HEK293 (cell line): ENCODE results near the gene MKLN1.
A peak's percentile ranks its signal among the peaks of the same experiment; 100 is the strongest.
"Not testable (repeated sequence)": the region's sequence is repeated elsewhere in the genome, so short reads cannot be mapped to it uniquely, and the experiment has no call there.

Experiments used
- CTCF ChIA-PET: fragments of 350-600 bp; formaldehyde crosslinking; extraction: SDS; loops from one replicate; lab custom pipeline; 2021; ENCODE audit warnings: antibody characterized with exemption; lab: Yijun Ruan, JAX
- POLR2A ChIA-PET: fragments of 300-600 bp; formaldehyde crosslinking; extraction: SDS; loops from one replicate; lab custom pipeline; 2020; ENCODE audit warnings: antibody characterized with exemption, inconsistent platforms; lab: Yijun Ruan, JAX
- H3K27ac ChIP-seq: fragments of 200-500 bp; sonication (Bioruptor generic); 2 replicates; pipeline ENCODE4 v1.5.1; 2014; ENCODE audit warnings: low read depth, low read length, control low read depth, inconsistent platforms; ENCODE audit errors: extremely low read depth
- H3K36me3 ChIP-seq, 2 experiments: fragments of 200-500 bp in 1 of 2; sonication (Bioruptor generic) in 1 of 2; 1 replicate in 1 of 2; 2 replicates in 1 of 2; pipeline ENCODE4 v1.5.1; 2014 to 2017; ENCODE audit warnings: inconsistent platforms in 2 of 2, low read length in 2 of 2; ENCODE audit not compliant: control insufficient read depth in 2 of 2, insufficient read depth in 1 of 2
- H3K4me1 ChIP-seq: fragments of 200-500 bp; sonication (Bioruptor generic); 2 replicates; pipeline ENCODE4 v1.5.1; 2014; ENCODE audit warnings: mild to moderate bottlenecking, low read length, inconsistent platforms; ENCODE audit not compliant: control insufficient read depth, insufficient read depth
- H3K4me3 ChIP-seq: 2 replicates; pipeline ENCODE4 v1.5.1; 2011; ENCODE audit warnings: low read depth, mild to moderate bottlenecking, control low read depth, low read length, moderate library complexity
- H3K9me3 ChIP-seq: fragments of 200-500 bp; sonication (Bioruptor generic); 2 replicates; pipeline ENCODE4 v1.5.1; 2014; ENCODE audit warnings: low read depth, low read length, inconsistent platforms; ENCODE audit not compliant: control insufficient read depth, insufficient read depth
- GFI1B ChIP-seq: fragments of 450-650 bp; formaldehyde crosslinking; IDR thresholded peaks from 2 replicates; pipeline ENCODE4 v1.5.1; 2016; ENCODE audit warnings: missing biosample characterization, missing genetic modification characterization
- GLIS1 ChIP-seq: fragments of 450-650 bp; formaldehyde crosslinking; IDR thresholded peaks from 2 replicates; pipeline ENCODE4 v1.5.1; 2016; ENCODE audit warnings: missing biosample characterization, missing genetic modification characterization
- REPIN1 ChIP-seq: fragments of 450-650 bp; formaldehyde crosslinking; IDR thresholded peaks from 2 replicates; pipeline ENCODE4 v1.5.1; 2017; ENCODE audit warnings: missing biosample characterization, missing genetic modification characterization, low read depth
- SP7 ChIP-seq: fragments of 450-650 bp; formaldehyde crosslinking; IDR thresholded peaks from 2 replicates; pipeline ENCODE4 v1.5.1; 2016; ENCODE audit warnings: missing biosample characterization, missing genetic modification characterization
- YY2 ChIP-seq: fragments of 450-650 bp; formaldehyde crosslinking; IDR thresholded peaks from 2 replicates; pipeline ENCODE4 v1.5.1; 2016; ENCODE audit warnings: missing biosample characterization, missing genetic modification characterization
- ZBTB8A ChIP-seq: fragments of 450-650 bp; formaldehyde crosslinking; IDR thresholded peaks from 2 replicates; pipeline ENCODE4 v1.5.1; 2016; ENCODE audit warnings: missing biosample characterization, missing genetic modification characterization
- ZEB2 ChIP-seq: fragments of 450-650 bp; formaldehyde crosslinking; IDR thresholded peaks from 2 replicates; pipeline ENCODE4 v1.5.1; 2016; ENCODE audit warnings: missing biosample characterization, missing genetic modification characterization
- ZFP37 ChIP-seq: fragments of 450-650 bp; formaldehyde crosslinking; IDR thresholded peaks from 2 replicates; pipeline ENCODE4 v1.5.1; 2016; ENCODE audit warnings: missing biosample characterization, missing genetic modification characterization
- ZNF132 ChIP-seq: fragments of 450-650 bp; formaldehyde crosslinking; IDR thresholded peaks from 2 replicates; pipeline ENCODE4 v1.5.1; 2017; ENCODE audit warnings: missing biosample characterization, missing genetic modification characterization, borderline replicate concordance
- ZNF133 ChIP-seq: fragments of 450-650 bp; formaldehyde crosslinking; IDR thresholded peaks from 2 replicates; pipeline ENCODE4 v1.5.1; 2016; ENCODE audit warnings: missing biosample characterization, missing genetic modification characterization
- ZNF302 ChIP-seq: fragments of 450-650 bp; formaldehyde crosslinking; IDR thresholded peaks from 2 replicates; pipeline ENCODE4 v1.5.1; 2016; ENCODE audit warnings: missing biosample characterization, missing genetic modification characterization, low read depth
- ZNF324 ChIP-seq: fragments of 450-650 bp; formaldehyde crosslinking; IDR thresholded peaks from 2 replicates; pipeline ENCODE4 v1.5.1; 2016; ENCODE audit warnings: missing biosample characterization, missing genetic modification characterization
- ZNF366 ChIP-seq: fragments of 450-650 bp; formaldehyde crosslinking; conservative IDR thresholded peaks from 2 replicates; pipeline ENCODE4 v1.5.1; 2016; ENCODE audit warnings: missing biosample characterization, missing genetic modification characterization
- ZNF501 ChIP-seq: fragments of 450-650 bp; formaldehyde crosslinking; IDR thresholded peaks from 2 replicates; pipeline ENCODE4 v1.5.1; 2016; ENCODE audit warnings: missing biosample characterization, missing genetic modification characterization
- ZNF510 ChIP-seq: fragments of 450-650 bp; formaldehyde crosslinking; IDR thresholded peaks from 2 replicates; pipeline ENCODE4 v1.5.1; 2018; ENCODE audit warnings: mild to moderate bottlenecking, missing genetic modification characterization, missing biosample characterization; ENCODE audit not compliant: insufficient replicate concordance
- ZNF514 ChIP-seq: fragments of 450-650 bp; formaldehyde crosslinking; IDR thresholded peaks from 2 replicates; pipeline ENCODE4 v1.5.1; 2016; ENCODE audit warnings: missing biosample characterization, missing genetic modification characterization
- ZNF624 ChIP-seq: fragments of 450-650 bp; formaldehyde crosslinking; IDR thresholded peaks from 2 replicates; pipeline ENCODE4 v1.5.1; 2017; ENCODE audit warnings: missing biosample characterization, missing genetic modification characterization
- ZNF629 ChIP-seq: fragments of 450-650 bp; formaldehyde crosslinking; IDR thresholded peaks from 2 replicates; pipeline ENCODE4 v1.5.1; 2017; ENCODE audit warnings: missing biosample characterization, missing genetic modification characterization
- ZNF660 ChIP-seq: fragments of 450-650 bp; IDR thresholded peaks from 2 replicates; pipeline ENCODE4 v1.5.1; 2018; ENCODE audit warnings: missing biosample characterization, mild to moderate bottlenecking, missing genetic modification characterization
- ZNF76 ChIP-seq: fragments of 450-650 bp; formaldehyde crosslinking; IDR thresholded peaks from 2 replicates; pipeline ENCODE4; 2016; ENCODE audit warnings: low read depth, missing biosample characterization, missing genetic modification characterization, borderline replicate concordance
- ZNF776 ChIP-seq: fragments of 450-650 bp; formaldehyde crosslinking; IDR thresholded peaks from 2 replicates; pipeline ENCODE4 v1.5.0; 2017; ENCODE audit warnings: missing biosample characterization, missing genetic modification characterization, borderline replicate concordance
- ZNF777 ChIP-seq: fragments of 450-650 bp; formaldehyde crosslinking; IDR thresholded peaks from 2 replicates; pipeline ENCODE4 v1.5.1; 2017; ENCODE audit warnings: missing biosample characterization, missing genetic modification characterization, borderline replicate concordance
- ZNF830 ChIP-seq: fragments of 450-650 bp; IDR thresholded peaks from 2 replicates; pipeline ENCODE4 v1.5.0; 2018; ENCODE audit warnings: missing biosample characterization, missing genetic modification characterization, low read depth, mild to moderate bottlenecking, moderate library complexity
- TF ChIP-seq, protein P1 (sequence below): fragments of 450-650 bp; formaldehyde crosslinking; IDR thresholded peaks from 2 replicates; pipeline ENCODE4 v1.5.1; 2016; ENCODE audit warnings: missing biosample characterization, missing genetic modification characterization, low read depth
- TF ChIP-seq, protein P2 (sequence below): fragments of 450-650 bp; formaldehyde crosslinking; IDR thresholded peaks from 2 replicates; pipeline ENCODE4 v1.5.1; 2016; ENCODE audit warnings: missing biosample characterization, missing genetic modification characterization
- TF ChIP-seq, protein P3 (sequence below): fragments of 450-650 bp; formaldehyde crosslinking; IDR thresholded peaks from 2 replicates; pipeline ENCODE4 v1.5.1; 2016; ENCODE audit warnings: missing biosample characterization, missing genetic modification characterization
- TF ChIP-seq, protein P4 (sequence below): fragments of 450-650 bp; formaldehyde crosslinking; IDR thresholded peaks from 2 replicates; pipeline ENCODE4 v1.5.1; 2016; ENCODE audit warnings: missing biosample characterization, missing genetic modification characterization

The MKLN1 gene

DNA sequence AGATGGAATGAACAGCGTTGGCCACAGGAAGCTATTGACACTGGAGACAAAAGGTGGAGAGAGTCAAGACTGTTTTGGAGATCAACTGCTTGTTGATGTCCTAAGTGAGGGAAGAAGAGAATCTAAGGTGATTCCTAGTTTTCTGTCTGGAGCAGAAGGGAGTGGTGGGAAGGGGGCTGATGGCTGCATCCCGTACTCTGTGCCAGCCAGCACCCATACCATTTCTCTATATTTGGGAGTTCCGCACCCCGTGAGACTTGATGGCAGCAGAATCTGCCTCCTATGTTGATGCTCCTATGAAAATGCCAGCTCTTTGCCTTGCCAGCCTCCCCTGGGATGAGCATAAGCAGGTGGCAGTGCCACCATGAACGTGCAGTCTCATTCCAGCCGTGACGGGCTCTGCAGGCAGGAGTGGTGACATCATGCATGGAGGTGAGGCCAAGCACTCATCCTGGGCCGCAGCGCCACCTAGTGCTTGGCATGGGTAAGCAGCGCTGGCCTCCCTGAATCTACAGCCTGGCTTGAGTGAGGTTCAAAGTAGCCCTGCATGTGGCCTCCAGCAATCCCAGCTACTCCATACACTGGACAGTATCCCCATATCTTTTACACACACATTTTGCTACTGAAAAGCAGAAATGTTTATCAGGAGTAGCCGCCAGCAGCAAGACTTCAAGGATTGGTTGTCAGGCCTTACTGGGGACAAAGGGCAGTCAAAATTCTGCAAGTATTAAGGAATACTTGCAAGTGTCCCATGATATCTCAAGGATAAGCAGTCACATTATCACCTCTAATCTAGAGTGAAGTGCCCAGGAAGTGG, 185.8 kb downstream of the MKLN1 start (continued):
- TF ChIP-seq, protein P1, sequence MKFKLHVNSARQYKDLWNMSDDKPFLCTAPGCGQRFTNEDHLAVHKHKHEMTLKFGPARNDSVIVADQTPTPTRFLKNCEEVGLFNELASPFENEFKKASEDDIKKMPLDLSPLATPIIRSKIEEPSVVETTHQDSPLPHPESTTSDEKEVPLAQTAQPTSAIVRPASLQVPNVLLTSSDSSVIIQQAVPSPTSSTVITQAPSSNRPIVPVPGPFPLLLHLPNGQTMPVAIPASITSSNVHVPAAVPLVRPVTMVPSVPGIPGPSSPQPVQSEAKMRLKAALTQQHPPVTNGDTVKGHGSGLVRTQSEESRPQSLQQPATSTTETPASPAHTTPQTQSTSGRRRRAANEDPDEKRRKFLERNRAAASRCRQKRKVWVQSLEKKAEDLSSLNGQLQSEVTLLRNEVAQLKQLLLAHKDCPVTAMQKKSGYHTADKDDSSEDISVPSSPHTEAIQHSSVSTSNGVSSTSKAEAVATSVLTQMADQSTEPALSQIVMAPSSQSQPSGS (tag by site-specific recombination), result peak; percentile 97
- no peak for TF ChIP-seq ZNF830
- peak; percentile 31; the same call in 1 of the 2 replicates for TF ChIP-seq GLIS1 (tag by site-specific recombination)
- 0 out of 2 replicates have a peak, but pooled peaks have one; percentile 25 for TF ChIP-seq ZFP37 (tag by site-specific recombination)
- TF ChIP-seq, protein P2, sequence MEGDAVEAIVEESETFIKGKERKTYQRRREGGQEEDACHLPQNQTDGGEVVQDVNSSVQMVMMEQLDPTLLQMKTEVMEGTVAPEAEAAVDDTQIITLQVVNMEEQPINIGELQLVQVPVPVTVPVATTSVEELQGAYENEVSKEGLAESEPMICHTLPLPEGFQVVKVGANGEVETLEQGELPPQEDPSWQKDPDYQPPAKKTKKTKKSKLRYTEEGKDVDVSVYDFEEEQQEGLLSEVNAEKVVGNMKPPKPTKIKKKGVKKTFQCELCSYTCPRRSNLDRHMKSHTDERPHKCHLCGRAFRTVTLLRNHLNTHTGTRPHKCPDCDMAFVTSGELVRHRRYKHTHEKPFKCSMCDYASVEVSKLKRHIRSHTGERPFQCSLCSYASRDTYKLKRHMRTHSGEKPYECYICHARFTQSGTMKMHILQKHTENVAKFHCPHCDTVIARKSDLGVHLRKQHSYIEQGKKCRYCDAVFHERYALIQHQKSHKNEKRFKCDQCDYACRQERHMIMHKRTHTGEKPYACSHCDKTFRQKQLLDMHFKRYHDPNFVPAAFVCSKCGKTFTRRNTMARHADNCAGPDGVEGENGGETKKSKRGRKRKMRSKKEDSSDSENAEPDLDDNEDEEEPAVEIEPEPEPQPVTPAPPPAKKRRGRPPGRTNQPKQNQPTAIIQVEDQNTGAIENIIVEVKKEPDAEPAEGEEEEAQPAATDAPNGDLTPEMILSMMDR (tag by site-specific recombination), result peak; percentile 89
- peak; percentile 52; the same call in 1 of the 2 replicates for TF ChIP-seq ZNF660 (tag by site-specific recombination)
- TF ChIP-seq ZNF302 (tag by site-specific recombination), result no peak
- no peak for TF ChIP-seq ZNF76 (tag by site-specific recombination)
- peak; percentile 55; the same call in 1 of the 2 replicates for TF ChIP-seq SP7 (tag by site-specific recombination)
- TF ChIP-seq ZNF776 (tag by site-specific recombination), result no peak
- no peak for TF ChIP-seq ZNF514 (tag by site-specific recombination)
- 0 out of 2 replicates have a peak, but pooled peaks have one; percentile 55 for TF ChIP-seq ZNF501 (tag by site-specific recombination)
- no peak for TF ChIP-seq REPIN1
- peak; percentile 72 for TF ChIP-seq ZNF366
- TF ChIP-seq, protein P3, sequence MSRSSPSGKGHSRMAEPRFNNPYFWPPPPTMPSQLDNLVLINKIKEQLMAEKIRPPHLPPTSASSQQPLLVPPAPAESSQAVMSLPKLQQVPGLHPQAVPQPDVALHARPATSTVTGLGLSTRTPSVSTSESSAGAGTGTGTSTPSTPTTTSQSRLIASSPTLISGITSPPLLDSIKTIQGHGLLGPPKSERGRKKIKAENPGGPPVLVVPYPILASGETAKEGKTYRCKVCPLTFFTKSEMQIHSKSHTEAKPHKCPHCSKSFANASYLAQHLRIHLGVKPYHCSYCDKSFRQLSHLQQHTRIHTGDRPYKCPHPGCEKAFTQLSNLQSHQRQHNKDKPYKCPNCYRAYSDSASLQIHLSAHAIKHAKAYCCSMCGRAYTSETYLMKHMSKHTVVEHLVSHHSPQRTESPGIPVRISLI (tag by site-specific recombination), result no peak
- TF ChIP-seq, protein P4, sequence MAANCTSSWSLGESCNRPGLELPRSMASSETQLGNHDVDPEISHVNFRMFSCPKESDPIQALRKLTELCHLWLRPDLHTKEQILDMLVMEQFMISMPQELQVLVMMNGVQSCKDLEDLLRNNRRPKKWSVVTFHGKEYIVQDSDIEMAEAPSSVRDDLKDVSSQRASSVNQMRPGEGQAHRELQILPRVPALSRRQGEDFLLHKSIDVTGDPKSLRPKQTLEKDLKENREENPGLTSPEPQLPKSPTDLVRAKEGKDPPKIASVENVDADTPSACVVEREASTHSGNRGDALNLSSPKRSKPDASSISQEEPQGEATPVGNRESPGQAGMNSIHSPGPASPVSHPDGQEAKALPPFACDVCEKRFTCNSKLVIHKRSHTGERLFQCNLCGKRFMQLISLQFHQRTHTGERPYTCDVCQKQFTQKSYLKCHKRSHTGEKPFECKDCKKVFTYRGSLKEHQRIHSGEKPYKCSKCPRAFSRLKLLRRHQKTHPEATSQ (tag by site-specific recombination), result no peak
- no peak for TF ChIP-seq ZBTB8A (tag by site-specific recombination)
- TF ChIP-seq ZNF133, result no peak
- TF ChIP-seq ZNF132 (tag by site-specific recombination), result no peak
- no peak for TF ChIP-seq ZNF624 (tag by site-specific recombination)
- no peak for TF ChIP-seq GFI1B (tag by site-specific recombination)
- TF ChIP-seq ZNF324 (tag by site-specific recombination), result peak; percentile 62
- TF ChIP-seq ZEB2, result peak; percentile 63
- TF ChIP-seq ZNF629 (tag by site-specific recombination), result peak; percentile 94
- TF ChIP-seq ZNF777 (tag by site-specific recombination), result no peak
- TF ChIP-seq ZNF510 (tag by site-specific recombination), result no peak
- TF ChIP-seq YY2 (tag by site-specific recombination), result peak; percentile 51; the same call in 1 of the 2 replicates
- TF ChIP-seq, all 188 proteins: peak for 27

DNA sequence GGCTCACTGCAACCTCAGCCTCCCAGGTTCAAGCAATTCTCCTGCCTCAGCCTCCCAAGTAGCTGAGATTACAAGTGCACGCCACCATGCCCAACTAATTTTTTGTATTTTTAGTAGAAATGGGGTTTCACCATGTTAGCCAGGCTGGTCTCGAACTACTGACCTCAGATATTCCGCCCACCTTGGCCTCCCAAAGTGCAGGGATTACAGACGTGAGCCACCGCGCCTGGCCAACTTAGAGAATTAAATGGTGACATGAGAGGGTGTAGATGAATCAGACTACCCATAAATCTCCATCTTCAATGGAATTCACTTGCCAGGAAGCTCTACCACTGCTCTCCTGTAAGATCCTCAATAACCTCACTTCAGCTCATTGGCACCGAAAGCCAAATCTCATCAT, 187.8 kb downstream of the MKLN1 start:
- POLR2A ChIA-PET, H3K4me1 ChIP-seq, H3K9me3 ChIP-seq, H3K4me3 ChIP-seq, H3K27ac ChIP-seq, H3K36me3 ChIP-seq: not testable (repeated sequence)
- CTCF ChIA-PET, result interaction anchor here (0.7 to 8.6 kb wide), 7 partner anchors 18 to 618 kb away, joined by 3 to 54 read pairs (median 4); no protein-coding TSS in a partner anchor
